Tibial nerve (tissue), 4 donors: Measurements from ENCODE around the gene FGGY. TPM values are rescaled to one million over a fixed set of nuclear protein-coding genes. Genes with fewer than 3 reads are reported as not detected.
A peak's percentile ranks its signal among the peaks of the same experiment; 100 is the strongest.

Source experiments
- DNase-seq, 2 donors: peaks; one replicate each; pipeline ENCODE4 v3.0.0-alpha.2; 2019; ENCODE audit warnings: low spot score in 2 of 2
- H3K27ac ChIP-seq, 4 donors: fragments of 200-600 bp; sonication (generic) in 3 of 4; one replicate each; pipeline ENCODE4 v1.5.1; 2017 to 2019; ENCODE audit warnings: mild to moderate bottlenecking in 1 of 4
- H3K27me3 ChIP-seq, 2 donors: fragments of 200-600 bp; sonication (generic) in 1 of 2; one replicate each; pipeline versions ENCODE4 v1.5.1 to v1.6.0; 2017 to 2019
- H3K36me3 ChIP-seq, 3 donors: fragments of 200-600 bp; sonication (generic); one replicate each; pipeline ENCODE4 v1.5.1; 2018 to 2019
- H3K4me1 ChIP-seq, 4 donors: fragments of 200-600 bp; sonication (generic) in 3 of 4; one replicate each; pipeline ENCODE4 v1.5.1; 2017 to 2019
- H3K4me3 ChIP-seq, 4 donors: fragments of 200-600 bp; sonication (generic) in 3 of 4; one replicate each; pipeline ENCODE4 v1.5.1; 2017 to 2019; ENCODE audit warnings: mild to moderate bottlenecking in 1 of 4, moderate library complexity in 1 of 4
- H3K9me3 ChIP-seq, 4 donors: fragments of 200-600 bp; sonication (generic) in 3 of 4; one replicate each; pipeline ENCODE4 v1.5.1; 2017 to 2019
- EP300 ChIP-seq, 2 donors: sonication (generic); formaldehyde crosslinking; IDR thresholded peaks; one replicate each; pipeline ENCODE4 v1.6.1; 2017; ENCODE audit warnings: antibody characterized with exemption in 2 of 2, mild to moderate bottlenecking in 1 of 2
- POLR2A ChIP-seq, 2 donors: fragments of 450-650 bp; IDR thresholded peaks; one replicate each; pipeline ENCODE4 v1.6.1; 2017; ENCODE audit warnings: antibody characterized with exemption in 2 of 2, mild to moderate bottlenecking in 2 of 2, moderate library complexity in 2 of 2
- WGBS, 2 donors: methylation state at CpG; one replicate each; pipeline ENCODE4 v1.1.5; 2018; 5-methylcytosine and 5-hydroxymethylcytosine counted together
- total RNA-seq, 4 donors: library from RNA; depleted of rRNA; stranded (reverse); fragments of >200 nt; gene quantifications; one replicate each; pipeline ENCODE4 v1.1.0, GENCODE V29; 2016
- TF ChIP-seq, protein P1 (sequence below), 5 experiments: fragments of 200-600 bp in 3 of 5; fragments of 450-650 bp in 2 of 5; sonication (generic) in 3 of 5; IDR thresholded peaks; one replicate each; pipeline ENCODE4 v1.5.1; 2016 to 2019; ENCODE audit warnings: antibody characterized with exemption in 5 of 5, mild to moderate bottlenecking in 3 of 5, moderate library complexity in 2 of 5

The FGGY gene
- total RNA-seq, 4 donors from 2014 or later: 27.0 to 40.6 (median 32.9) TPM

DNA sequence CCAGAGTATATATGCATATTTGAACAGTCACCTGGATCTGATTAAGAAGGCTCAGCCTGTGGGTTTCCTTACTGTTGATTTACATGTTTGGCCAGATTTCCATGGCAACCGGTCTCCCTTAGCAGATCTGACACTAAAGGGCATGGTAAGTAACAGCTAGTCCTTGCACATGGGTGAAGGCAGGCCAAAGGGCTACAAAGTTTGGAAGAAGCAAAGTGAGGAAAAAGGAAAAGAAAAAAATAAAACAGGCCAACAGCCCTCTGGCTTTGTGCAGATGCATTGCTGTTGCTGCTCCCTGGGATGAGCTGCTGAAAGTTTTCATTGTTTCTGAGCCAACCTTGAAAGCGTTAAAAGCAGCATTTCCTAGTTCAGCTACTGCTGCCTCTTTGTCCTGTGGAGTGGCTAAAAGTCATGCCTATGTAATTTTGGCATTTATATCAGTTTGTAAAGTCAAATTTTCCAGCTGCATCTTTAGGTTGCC is 341.4 kb downstream of the FGGY start:
- peaks cover 0 to 14% (median 8%) of the 10 kb centered on the region in 4 donors for H3K4me1 ChIP-seq
- 24 to 26% methylated on average over 2 of the region's 2 CpGs for WGBS, 2 donors
- no peak overlapping the region for H3K4me3 ChIP-seq
- H3K36me3 ChIP-seq: no peaks in the 10 kb centered on the region
- peak overlapping the region in 1 of 4 donors; percentile 53 for H3K27ac ChIP-seq
- H3K27me3 ChIP-seq: no peaks in the 10 kb centered on the region
- TF ChIP-seq POLR2A (IDR thresholded peaks at IDR 0.05) (no peak), EP300 (IDR thresholded peaks at IDR 0.05) (peak in 1 of 2 donors; percentile 25)
- TF ChIP-seq, protein P1, sequence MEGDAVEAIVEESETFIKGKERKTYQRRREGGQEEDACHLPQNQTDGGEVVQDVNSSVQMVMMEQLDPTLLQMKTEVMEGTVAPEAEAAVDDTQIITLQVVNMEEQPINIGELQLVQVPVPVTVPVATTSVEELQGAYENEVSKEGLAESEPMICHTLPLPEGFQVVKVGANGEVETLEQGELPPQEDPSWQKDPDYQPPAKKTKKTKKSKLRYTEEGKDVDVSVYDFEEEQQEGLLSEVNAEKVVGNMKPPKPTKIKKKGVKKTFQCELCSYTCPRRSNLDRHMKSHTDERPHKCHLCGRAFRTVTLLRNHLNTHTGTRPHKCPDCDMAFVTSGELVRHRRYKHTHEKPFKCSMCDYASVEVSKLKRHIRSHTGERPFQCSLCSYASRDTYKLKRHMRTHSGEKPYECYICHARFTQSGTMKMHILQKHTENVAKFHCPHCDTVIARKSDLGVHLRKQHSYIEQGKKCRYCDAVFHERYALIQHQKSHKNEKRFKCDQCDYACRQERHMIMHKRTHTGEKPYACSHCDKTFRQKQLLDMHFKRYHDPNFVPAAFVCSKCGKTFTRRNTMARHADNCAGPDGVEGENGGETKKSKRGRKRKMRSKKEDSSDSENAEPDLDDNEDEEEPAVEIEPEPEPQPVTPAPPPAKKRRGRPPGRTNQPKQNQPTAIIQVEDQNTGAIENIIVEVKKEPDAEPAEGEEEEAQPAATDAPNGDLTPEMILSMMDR (IDR thresholded peaks at IDR 0.05): no peak
- peak in 1 of 2 donors; percentile 30 for DNase-seq
- no peaks in the 10 kb centered on the region for H3K9me3 ChIP-seq

DNA sequence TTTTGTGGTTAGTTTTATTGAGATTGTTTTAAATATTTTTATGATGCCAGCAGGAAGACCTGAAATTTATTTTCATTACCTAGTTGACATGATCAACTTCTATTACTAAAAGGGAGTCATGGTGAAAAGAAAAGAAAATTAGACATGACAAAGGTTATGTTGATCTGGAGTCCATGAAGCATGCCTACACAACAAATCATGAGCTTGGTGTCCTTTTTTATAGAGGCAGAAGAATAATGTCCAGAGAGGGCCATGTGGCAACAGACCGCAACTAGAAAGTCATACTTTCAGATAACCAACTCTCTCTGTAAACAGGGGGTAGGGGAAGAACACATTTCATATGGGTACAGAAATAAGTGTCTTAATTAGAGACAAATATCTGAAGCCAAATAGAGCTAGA is 342.4 kb downstream of the FGGY start:
- 97 to 98% methylated on average over 1 of the region's 1 CpG for WGBS, 2 donors
- peak overlapping the region in 1 of 4 donors; percentile 53 for H3K27ac ChIP-seq

DNA sequence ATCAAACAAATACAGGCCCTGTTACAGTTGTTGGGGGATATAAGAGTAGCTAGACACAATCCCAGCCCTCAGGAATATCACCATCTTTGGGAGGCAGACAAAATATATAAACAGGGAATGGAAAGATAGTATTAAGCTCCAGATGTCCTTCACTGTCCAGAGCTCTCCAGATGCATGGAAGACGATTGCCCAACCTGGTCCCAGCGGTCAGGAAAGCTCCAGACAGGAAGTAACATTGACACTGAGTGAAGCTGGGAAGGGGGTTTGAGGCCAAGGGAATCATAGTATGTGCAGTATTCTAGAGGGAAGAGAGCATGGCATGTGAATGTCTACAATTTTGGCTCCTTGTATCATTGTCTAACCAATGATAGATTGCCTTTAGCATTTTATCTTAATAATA is 344.0 kb downstream of the FGGY start:
- no peaks in the 10 kb centered on the region for H3K9me3 ChIP-seq
- H3K4me3 ChIP-seq: no peak overlapping the region
- 83 to 85% methylated on average over 2 of the region's 2 CpGs for WGBS, 2 donors
- peaks cover 0 to 14% (median 8%) of the 10 kb centered on the region in 4 donors for H3K4me1 ChIP-seq
- no peaks in the 10 kb centered on the region for H3K36me3 ChIP-seq
- no peak for DNase-seq
- no peak overlapping the region for H3K27ac ChIP-seq
- no peaks in the 10 kb centered on the region for H3K27me3 ChIP-seq
- no peak for TF ChIP-seq EP300 (IDR thresholded peaks at IDR 0.05)

More for the DNA sequence above, 342.4 kb downstream of the FGGY start:
- Histone ChIP-seq H3K4me3 (no peak overlapping the region), H3K36me3 (no peaks in the 10 kb centered on the region), H3K4me1 (peaks cover 0 to 14% (median 8%) of the 10 kb centered on the region in 4 donors), H3K9me3 (no peaks in the 10 kb centered on the region), H3K27me3 (no peaks in the 10 kb centered on the region)
- TF ChIP-seq, protein P1 (IDR thresholded peaks at IDR 0.05): no peak
- TF ChIP-seq POLR2A (IDR thresholded peaks at IDR 0.05) (no peak), EP300 (IDR thresholded peaks at IDR 0.05) (no peak)
- DNase-seq: no peak

DNA sequence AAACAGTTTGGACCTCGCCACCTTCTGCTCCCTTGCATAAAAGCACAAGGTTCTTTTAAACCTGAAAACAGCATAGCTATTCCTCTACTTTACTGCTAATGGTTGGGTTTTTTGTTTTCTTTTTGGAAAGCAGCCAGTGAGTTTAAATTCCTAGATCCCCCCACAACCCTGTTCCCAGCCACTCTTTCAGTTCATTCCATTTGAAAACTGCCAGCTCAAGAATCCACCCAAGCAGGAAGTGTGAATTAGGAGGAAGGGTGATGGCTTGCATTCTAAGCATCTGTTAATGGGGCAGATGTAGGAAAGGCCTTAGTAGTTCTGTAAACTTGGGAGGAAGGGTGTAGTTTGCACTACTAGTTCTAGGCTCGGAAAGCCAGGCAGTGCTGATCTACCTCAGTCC is 344.9 kb downstream of the FGGY start:
- Histone ChIP-seq H3K36me3 (no peaks in the 10 kb centered on the region), H3K27ac (no peak overlapping the region), H3K9me3 (no peaks in the 10 kb centered on the region), H3K27me3 (no peaks in the 10 kb centered on the region), H3K4me3 (no peak overlapping the region), H3K4me1 (peaks cover 0 to 14% (median 8%) of the 10 kb centered on the region in 4 donors)
- no peak for TF ChIP-seq EP300 (IDR thresholded peaks at IDR 0.05)
- TF ChIP-seq, protein P1 (IDR thresholded peaks at IDR 0.05): no peak
- TF ChIP-seq POLR2A (IDR thresholded peaks at IDR 0.05): no peak
- DNase-seq: no peak
- 80 to 84% methylated on average over 2 of the region's 2 CpGs for WGBS, 2 donors

DNA sequence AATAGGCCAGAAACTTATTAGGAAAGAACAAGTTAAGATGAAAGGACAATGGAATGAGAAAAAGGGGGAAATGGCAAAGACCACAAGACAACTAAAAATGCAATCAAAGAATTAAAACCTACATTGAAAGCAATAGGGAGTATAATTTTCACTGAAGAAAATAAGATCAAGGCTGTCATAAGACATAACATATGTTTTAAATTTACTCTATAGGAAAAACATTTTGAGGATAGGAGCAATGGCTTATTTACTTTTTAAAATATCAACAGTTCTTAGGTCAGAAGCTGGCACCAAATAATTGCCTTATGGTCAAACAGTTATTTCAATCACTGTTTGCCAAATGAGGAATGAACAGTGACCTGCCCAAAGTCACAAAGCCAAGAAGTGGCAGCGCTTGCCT is 346.6 kb downstream of the FGGY start:
- 96 to 100% methylated on average over 1 of the region's 1 CpG for WGBS, 2 donors
- DNase-seq: no peak
- Histone ChIP-seq H3K9me3 (no peaks in the 10 kb centered on the region), H3K27me3 (no peaks in the 10 kb centered on the region), H3K27ac (no peak overlapping the region), H3K36me3 (no peaks in the 10 kb centered on the region), H3K4me3 (no peak overlapping the region), H3K4me1 (peaks cover 0 to 8% (median 3%) of the 10 kb centered on the region in 4 donors)
- TF ChIP-seq, protein P1 (IDR thresholded peaks at IDR 0.05): no peak
- no peak for TF ChIP-seq POLR2A (IDR thresholded peaks at IDR 0.05)
- TF ChIP-seq EP300 (IDR thresholded peaks at IDR 0.05): no peak
